Measurements from ENCODE around the gene FARSA. TPM values are rescaled to one million over a fixed set of nuclear protein-coding genes. Genes with fewer than 3 reads are reported as not detected.
"Not testable (repeated sequence)": the region's sequence is repeated elsewhere in the genome, so short reads cannot be mapped to it uniquely, and the experiment has no call there.

Gene FARSA
- total RNA-seq, 4 donors from 2014 or later = 22.7 to 44.7 (median 32.2) TPM

- Histone ChIP-seq H3K27ac (peak overlapping the region in 1 of 4 donors; percentile 60), H3K27me3 (no peaks in the 10 kb centered on the region), H3K4me1 (peaks cover 0 to 52% (median 18%) of the 10 kb centered on the region in 4 donors), H3K36me3 (peaks cover 0 to 76% (median 22%) of the 10 kb centered on the region in 3 donors), H3K9me3 (no peaks in the 10 kb centered on the region), H3K4me3 (no peak overlapping the region)
- DNase-seq (ENCODE audit: low spot score in 2 of 2) = no peak
- TF ChIP-seq, protein P1, sequence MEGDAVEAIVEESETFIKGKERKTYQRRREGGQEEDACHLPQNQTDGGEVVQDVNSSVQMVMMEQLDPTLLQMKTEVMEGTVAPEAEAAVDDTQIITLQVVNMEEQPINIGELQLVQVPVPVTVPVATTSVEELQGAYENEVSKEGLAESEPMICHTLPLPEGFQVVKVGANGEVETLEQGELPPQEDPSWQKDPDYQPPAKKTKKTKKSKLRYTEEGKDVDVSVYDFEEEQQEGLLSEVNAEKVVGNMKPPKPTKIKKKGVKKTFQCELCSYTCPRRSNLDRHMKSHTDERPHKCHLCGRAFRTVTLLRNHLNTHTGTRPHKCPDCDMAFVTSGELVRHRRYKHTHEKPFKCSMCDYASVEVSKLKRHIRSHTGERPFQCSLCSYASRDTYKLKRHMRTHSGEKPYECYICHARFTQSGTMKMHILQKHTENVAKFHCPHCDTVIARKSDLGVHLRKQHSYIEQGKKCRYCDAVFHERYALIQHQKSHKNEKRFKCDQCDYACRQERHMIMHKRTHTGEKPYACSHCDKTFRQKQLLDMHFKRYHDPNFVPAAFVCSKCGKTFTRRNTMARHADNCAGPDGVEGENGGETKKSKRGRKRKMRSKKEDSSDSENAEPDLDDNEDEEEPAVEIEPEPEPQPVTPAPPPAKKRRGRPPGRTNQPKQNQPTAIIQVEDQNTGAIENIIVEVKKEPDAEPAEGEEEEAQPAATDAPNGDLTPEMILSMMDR (IDR thresholded peaks at IDR 0.05) = no peak
- TF ChIP-seq EP300 (IDR thresholded peaks at IDR 0.05) (no peak), POLR2A (IDR thresholded peaks at IDR 0.05) (no peak)
- WGBS, 2 donors = 40 to 50% methylated on average over 10 to 11 of the region's 11 CpGs
These were observed 19.8 kb upstream of the FARSA start for GRCh38 chr19:12953138-12953798.

DNA sequence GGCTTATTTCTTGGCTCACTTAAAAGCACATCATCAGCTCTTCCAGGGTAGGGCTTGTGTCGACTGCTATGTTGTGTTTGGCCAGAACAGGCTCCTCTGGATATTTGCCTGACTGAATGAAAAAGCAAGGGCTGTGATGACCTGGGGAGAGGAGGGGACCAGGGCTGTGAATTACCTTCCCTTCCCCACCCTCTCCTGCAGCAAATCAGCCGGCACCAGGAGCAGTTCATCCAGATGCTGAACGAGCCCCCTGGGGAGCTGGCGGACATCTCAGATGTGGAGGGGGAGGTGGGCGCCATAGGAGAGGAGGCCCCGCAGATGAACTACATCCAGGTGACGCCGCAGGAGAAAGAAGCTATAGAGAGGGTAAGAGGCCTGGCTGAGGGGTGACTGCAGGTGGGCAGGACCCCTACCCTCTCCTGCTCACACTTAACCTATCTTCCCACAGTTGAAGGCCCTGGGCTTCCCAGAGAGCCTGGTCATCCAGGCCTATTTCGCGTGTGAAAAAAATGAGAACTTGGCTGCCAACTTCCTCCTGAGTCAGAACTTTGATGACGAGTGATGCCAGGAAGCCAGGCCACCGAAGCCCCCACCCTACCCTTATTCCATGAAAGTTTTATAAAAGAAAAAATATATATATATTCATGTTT, 19.1 kb upstream of the FARSA start:
- Histone ChIP-seq H3K4me3 (no peak overlapping the region), H3K27ac (peak overlapping the region in 2 of 4 donors; percentile 49 to 60), H3K36me3 (peaks cover 0 to 83% (median 29%) of the 10 kb centered on the region in 3 donors), H3K4me1 (peaks cover 0 to 54% (median 18%) of the 10 kb centered on the region in 4 donors), H3K9me3 (no peaks in the 10 kb centered on the region), H3K27me3 (no peaks in the 10 kb centered on the region)
- TF ChIP-seq EP300 (IDR thresholded peaks at IDR 0.05) (no peak), POLR2A (IDR thresholded peaks at IDR 0.05) (no peak)
- TF ChIP-seq, protein P1 (IDR thresholded peaks at IDR 0.05) = no peak
- WGBS, 2 donors = 55 to 56% methylated on average over 12 of the region's 12 CpGs
- no peak for DNase-seq (ENCODE audit: low spot score in 2 of 2)

DNA sequence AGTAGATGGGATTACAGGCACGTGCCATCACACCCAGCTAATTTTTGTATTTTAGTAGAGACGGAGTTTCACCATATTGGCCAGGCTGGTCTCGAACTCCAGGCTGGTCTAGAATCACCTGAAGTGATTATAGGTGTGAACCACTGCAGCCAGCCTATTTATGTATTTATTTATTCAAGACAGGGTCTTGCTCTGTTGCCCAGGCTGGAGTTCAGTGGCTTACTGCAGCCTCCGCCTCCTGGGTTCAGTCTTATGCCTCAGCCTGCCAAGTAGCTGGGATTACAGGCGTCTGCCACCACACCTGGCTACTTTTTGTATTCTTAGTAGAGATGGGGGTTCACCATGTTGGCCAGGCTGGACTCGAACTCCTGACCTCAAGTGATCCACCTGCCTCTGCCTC, 18.5 kb upstream of the FARSA start:
- H3K9me3 ChIP-seq; DNase-seq (ENCODE audit: low spot score in 2 of 2); H3K27me3 ChIP-seq; H3K4me3 ChIP-seq: not testable (repeated sequence)
- Histone ChIP-seq H3K27ac (peak overlapping the region in 1 of 4 donors; percentile 60), H3K4me1 (peaks cover 0 to 56% (median 20%) of the 10 kb centered on the region in 4 donors), H3K36me3 (peaks cover 0 to 84% (median 29%) of the 10 kb centered on the region in 3 donors)
- 87 to 90% methylated on average over 6 of the region's 6 CpGs for WGBS, 2 donors

GRCh38 chr19:12949363-12950283, 16.1 kb upstream of the FARSA start:
- peaks cover 0 to 76% (median 29%) of the 10 kb centered on the region in 3 donors for H3K36me3 ChIP-seq
- peaks cover 0 to 53% (median 13%) of the 10 kb centered on the region in 4 donors for H3K4me1 ChIP-seq
- no peaks in the 10 kb centered on the region for H3K9me3 ChIP-seq
- WGBS, 2 donors = 77 to 87% methylated on average over 14 to 15 of the region's 16 CpGs
- TF ChIP-seq POLR2A (IDR thresholded peaks at IDR 0.05) (no peak), EP300 (IDR thresholded peaks at IDR 0.05) (no peak)
- TF ChIP-seq, protein P1 (IDR thresholded peaks at IDR 0.05) = no peak
- no peak overlapping the region for H3K4me3 ChIP-seq
- H3K27me3 ChIP-seq = no peaks in the 10 kb centered on the region
- no peak overlapping the region for H3K27ac ChIP-seq
- no peak for DNase-seq (ENCODE audit: low spot score in 2 of 2)

- DNase-seq (ENCODE audit: low spot score in 2 of 2) = no peak
- no peaks in the 10 kb centered on the region for H3K9me3 ChIP-seq
- TF ChIP-seq, protein P1 (IDR thresholded peaks at IDR 0.05) = no peak
- no peak for TF ChIP-seq POLR2A (IDR thresholded peaks at IDR 0.05)
- TF ChIP-seq EP300 (IDR thresholded peaks at IDR 0.05) = no peak
- H3K4me1 ChIP-seq = peaks cover 0 to 51% (median 13%) of the 10 kb centered on the region in 4 donors
- 90% methylated on average over 28 to 30 of the region's 30 CpGs for whole genome bisulfite sequencing, 2 donors
- no peak overlapping the region for H3K4me3 ChIP-seq
- H3K36me3 ChIP-seq = peaks cover 0 to 76% (median 30%) of the 10 kb centered on the region in 3 donors
- no peaks in the 10 kb centered on the region for H3K27me3 ChIP-seq
- H3K27ac ChIP-seq = no peak overlapping the region
These were observed 15.3 kb upstream of the FARSA start for GRCh38 chr19:12948612-12949362.
